B cell (primary cell): ENCODE data around the gene HHAT. TPM values are rescaled to one million over a fixed set of nuclear protein-coding genes. Genes with fewer than 3 reads are reported as not detected.

Experiments
- ATAC-seq: fragments of 200-7000 bp; cut with Tn5 transposase; one replicate; pipeline ENCODE4 v1.10.0; 2021; ENCODE audit warnings: low read depth, mild to moderate bottlenecking, moderate number of reproducible peaks, moderate library complexity
- CTCF ChIA-PET: fragments of 350-600 bp; sonication (Branson Sonifier 250); formaldehyde crosslinking; loops from one replicate; lab custom pipeline; 2021; ENCODE audit warnings: antibody characterized with exemption, inconsistent platforms; lab: Charles Lee
- POLR2A ChIA-PET: fragments of 350-600 bp; sonication (Branson Sonifier 250); formaldehyde crosslinking; loops from one replicate; lab custom pipeline; 2021; ENCODE audit warnings: antibody characterized with exemption; lab: Charles Lee
- DNase-seq: peaks from one replicate; pipeline ENCODE4 v3.0.0; 2013
- H2AFZ ChIP-seq: 2 replicates; pipeline ENCODE4 v1.6.1; 2012; ENCODE audit warnings: mild to moderate bottlenecking, low read depth, low read length; ENCODE audit not compliant: insufficient read depth, poor library complexity, severe bottlenecking
- H3K27ac ChIP-seq, 2 donors: 1 replicate in 1 of 2; 2 replicates in 1 of 2; pipeline ENCODE4 v1.5.1; 2012 to 2013; ENCODE audit warnings: low read length in 2 of 2, mild to moderate bottlenecking in 2 of 2, moderate library complexity in 1 of 2
- H3K27me3 ChIP-seq, 4 experiments: fragments of 200-600 bp in 1 of 4; sonication (generic) in 1 of 4; replicated peaks in 1 of 4; 1 replicate in 2 of 4; 2 replicates in 2 of 4; pipeline versions ENCODE4 v1.6.1 to v1.7.0; 2013 to 2016; ENCODE audit warnings: low read length in 3 of 4, mild to moderate bottlenecking in 2 of 4, mixed read lengths in 1 of 4, moderate library complexity in 1 of 4; ENCODE audit not compliant: insufficient read depth in 4 of 4, control insufficient read depth in 3 of 4; ENCODE audit errors: control extremely low read depth in 1 of 4
- H3K36me3 ChIP-seq, 2 experiments: replicated peaks in 1 of 2; 1 replicate in 1 of 2; 2 replicates in 1 of 2; pipeline versions ENCODE4 v1.6.1 to v1.7.1; 2013; ENCODE audit warnings: low read length in 1 of 2; ENCODE audit not compliant: insufficient read depth in 2 of 2, control insufficient read depth in 1 of 2; ENCODE audit errors: control extremely low read depth in 1 of 2, extremely low read depth in 1 of 2
- H3K4me1 ChIP-seq, 2 donors: fragments of 200-600 bp in 1 of 2; sonication (generic) in 1 of 2; 1 replicate in 1 of 2; 2 replicates in 1 of 2; pipeline versions ENCODE4 v1.5.1 to v1.6.1; 2013 to 2017; ENCODE audit warnings: low read length in 2 of 2; ENCODE audit not compliant: control insufficient read depth in 2 of 2, insufficient read depth in 2 of 2
- H3K4me2 ChIP-seq: replicated peaks from 2 replicates; pipeline ENCODE3; 2012; ENCODE audit warnings: mild to moderate bottlenecking, low read depth, low read length; ENCODE audit not compliant: poor library complexity, severe bottlenecking
- H3K4me3 ChIP-seq, 5 experiments: fragments of 200-600 bp in 1 of 5; sonication (generic) in 1 of 5; 1 replicate in 3 of 5; 2 replicates in 2 of 5; pipeline versions ENCODE4 v1.5.1 to v1.7.0; 2011 to 2016; ENCODE audit warnings: low read length in 4 of 5, mild to moderate bottlenecking in 4 of 5, low read depth in 2 of 5, control low read depth in 1 of 5, moderate library complexity in 1 of 5; ENCODE audit not compliant: insufficient read depth in 1 of 5; ENCODE audit errors: control extremely low read depth in 1 of 5, extremely low read depth in 1 of 5
- H3K79me2 ChIP-seq: fragments of 200-600 bp; sonication (generic); one replicate; pipeline ENCODE4 v1.6.0; 2016; ENCODE audit warnings: low read length; ENCODE audit not compliant: control insufficient read depth, insufficient read depth
- H3K9ac ChIP-seq: fragments of 200-600 bp; sonication (generic); 2 replicates; pipeline ENCODE4 v1.6.1; 2017; ENCODE audit warnings: mild to moderate bottlenecking, low read length, moderate library complexity
- H3K9me3 ChIP-seq, 3 donors: one replicate each; pipeline versions ENCODE4 v1.6.1 to v1.7.1; 2013; ENCODE audit warnings: low read length in 2 of 3; ENCODE audit not compliant: control insufficient read depth in 2 of 3, insufficient read depth in 1 of 3; ENCODE audit errors: control extremely low read depth in 1 of 3
- H4K20me1 ChIP-seq: 2 replicates; pipeline ENCODE4 v1.6.0; 2012; ENCODE audit warnings: mild to moderate bottlenecking, low read length; ENCODE audit not compliant: insufficient read depth, control insufficient read depth, poor library complexity, severe bottlenecking
- H3K27ac Mint-ChIP-seq: one replicate; pipeline ENCODE4 v1.8.0; 2021; ENCODE audit warnings: mixed read lengths
- H3K27me3 Mint-ChIP-seq: one replicate; pipeline ENCODE4 v1.8.0; 2021; ENCODE audit warnings: mixed read lengths
- H3K4me1 Mint-ChIP-seq: one replicate; pipeline ENCODE4 v1.8.0; 2021; ENCODE audit warnings: mixed read lengths
- H3K4me3 Mint-ChIP-seq: one replicate; pipeline ENCODE4 v1.8.0; 2021; ENCODE audit warnings: mixed read lengths
- H3K9me3 Mint-ChIP-seq: one replicate; pipeline ENCODE4 v1.8.0; 2022; ENCODE audit warnings: mixed read lengths; ENCODE audit not compliant: insufficient read depth
- EZH2 ChIP-seq: IDR thresholded peaks from 2 replicates; pipeline ENCODE4 v1.6.1; 2012; ENCODE audit warnings: borderline replicate concordance, low read depth, mild to moderate bottlenecking, moderate library complexity, low read length; ENCODE audit not compliant: insufficient read depth, poor library complexity, severe bottlenecking
- WGBS: methylation state at CpG from one replicate; pipeline ENCODE4 v1.1.5; 2013; ENCODE audit warnings: missing lambda C conversion rate; ENCODE audit not compliant: insufficient coverage; 5-methylcytosine and 5-hydroxymethylcytosine counted together
- intact Hi-C: fragments of 100-400 bp; cut with micrococcal nuclease; formaldehyde crosslinking; loops from one replicate; pipeline ENCODE4 v1.10.0; 2022
- polyA plus RNA-seq: library from polyadenylated mRNA; depleted of rRNA; stranded (reverse); fragments of >200 nt; gene quantifications from 2 replicates; pipeline ENCODE4 v1.2.3, GENCODE V29; 2012
- total RNA-seq, 2 donors: library from RNA; stranded (reverse); fragments of 120-200 nt in 1 of 2; gene quantifications; 1 replicate in 1 of 2; 2 replicates in 1 of 2; pipeline versions ENCODE4 v1.2.3 to v1.2.4, GENCODE V29; 2013 to 2022
- TF ChIP-seq, protein P1 (sequence below): fragments of 200-600 bp; IDR thresholded peaks from one replicate; pipeline ENCODE4 v1.8.0; 2022; ENCODE audit warnings: antibody characterized with exemption, mild to moderate bottlenecking

The HHAT gene
- total and polyA plus RNA-seq, 2 donors (not counting 1 experiment from before 2014, with no cell fraction given) = 4.0 to 28.2 TPM

- CTCF ChIA-PET = interaction anchor here (1.5 to 2.7 kb wide), 2 partner anchors 9 to 1070 kb away, joined by 4 to 8 read pairs; no protein-coding TSS in a partner anchor
Measured at GRCh38 chr1:210584439-210585113, 255.9 kb downstream of the HHAT start.

GRCh38 chr1:210586771-210587170 lies 258.1 kb downstream of the HHAT start:
- ChIA-PET POLR2A (no interaction called here), CTCF (interaction anchor here (1.9 to 2.7 kb wide), 2 partner anchors 14 to 1068 kb away, joined by 4 to 8 read pairs; no protein-coding TSS in a partner anchor)
- no peaks in the 10 kb centered on the region for H4K20me1 ChIP-seq
- no peak overlapping the region for H3K4me2 ChIP-seq
- no peak overlapping the region for H3K27ac Mint-ChIP-seq
- no peaks in the 10 kb centered on the region for H3K27me3 Mint-ChIP-seq
- H3K4me3 ChIP-seq = no peak overlapping the region
- whole genome bisulfite sequencing = 62% methylated on average over 2 of the region's 4 CpGs
- no peak overlapping the region for H3K27ac ChIP-seq
- no peaks in the 10 kb centered on the region for H3K79me2 ChIP-seq
- peaks cover 12% of the 10 kb centered on the region for H3K9me3 Mint-ChIP-seq
- no peak overlapping the region for H3K9ac ChIP-seq
- no peaks in the 10 kb centered on the region for H3K27me3 ChIP-seq
- DNase-seq = no peak
- intact Hi-C loops = no loop called here
- H3K9me3 ChIP-seq = peaks cover 0 to 4% (median 0%) of the 10 kb centered on the region in 3 donors
- ATAC-seq = no peak
- no peaks in the 10 kb centered on the region for H3K36me3 ChIP-seq
- peaks cover 0 to 6% of the 10 kb centered on the region in 2 donors for H3K4me1 ChIP-seq
- peaks cover 8% of the 10 kb centered on the region for H3K4me1 Mint-ChIP-seq
- H3K4me3 Mint-ChIP-seq = no peak overlapping the region
- no peak overlapping the region for H2AFZ ChIP-seq
- no peak for TF ChIP-seq EZH2
- TF ChIP-seq, protein P1, sequence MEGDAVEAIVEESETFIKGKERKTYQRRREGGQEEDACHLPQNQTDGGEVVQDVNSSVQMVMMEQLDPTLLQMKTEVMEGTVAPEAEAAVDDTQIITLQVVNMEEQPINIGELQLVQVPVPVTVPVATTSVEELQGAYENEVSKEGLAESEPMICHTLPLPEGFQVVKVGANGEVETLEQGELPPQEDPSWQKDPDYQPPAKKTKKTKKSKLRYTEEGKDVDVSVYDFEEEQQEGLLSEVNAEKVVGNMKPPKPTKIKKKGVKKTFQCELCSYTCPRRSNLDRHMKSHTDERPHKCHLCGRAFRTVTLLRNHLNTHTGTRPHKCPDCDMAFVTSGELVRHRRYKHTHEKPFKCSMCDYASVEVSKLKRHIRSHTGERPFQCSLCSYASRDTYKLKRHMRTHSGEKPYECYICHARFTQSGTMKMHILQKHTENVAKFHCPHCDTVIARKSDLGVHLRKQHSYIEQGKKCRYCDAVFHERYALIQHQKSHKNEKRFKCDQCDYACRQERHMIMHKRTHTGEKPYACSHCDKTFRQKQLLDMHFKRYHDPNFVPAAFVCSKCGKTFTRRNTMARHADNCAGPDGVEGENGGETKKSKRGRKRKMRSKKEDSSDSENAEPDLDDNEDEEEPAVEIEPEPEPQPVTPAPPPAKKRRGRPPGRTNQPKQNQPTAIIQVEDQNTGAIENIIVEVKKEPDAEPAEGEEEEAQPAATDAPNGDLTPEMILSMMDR = no peak

More at GRCh38 chr1:210584439-210585113, 255.9 kb downstream of the HHAT start:
- no peak overlapping the region for H3K4me2 ChIP-seq
- TF ChIP-seq EZH2 = no peak
- TF ChIP-seq, protein P1 = peak; percentile 58
- POLR2A ChIA-PET = no interaction called here
- peaks cover 0 to 6% of the 10 kb centered on the region in 2 donors for H3K4me1 ChIP-seq
- peak; percentile 56 for DNase-seq
- no peak overlapping the region for H3K4me3 ChIP-seq
- H3K27me3 ChIP-seq = no peaks in the 10 kb centered on the region
- WGBS = 0% methylated on average over 2 of the region's 3 CpGs
- no peak overlapping the region for H3K9ac ChIP-seq
- peaks cover 8% of the 10 kb centered on the region for H3K4me1 Mint-ChIP-seq
- no peak overlapping the region for H3K4me3 Mint-ChIP-seq
- no peaks in the 10 kb centered on the region for H3K27me3 Mint-ChIP-seq
- peaks cover under 1% of the 10 kb centered on the region for H3K9me3 Mint-ChIP-seq
- peaks cover 0 to 4% (median 0%) of the 10 kb centered on the region in 3 donors for H3K9me3 ChIP-seq
- H3K79me2 ChIP-seq = no peaks in the 10 kb centered on the region
- no peak overlapping the region for H2AFZ ChIP-seq
- no peak overlapping the region for H3K27ac Mint-ChIP-seq
- ATAC-seq = peak; percentile 43
- intact Hi-C loops = loop anchor here (2.0 kb wide), 1 partner anchor 550 kb away; the partner anchor contains the start of gene KCNH1
- H3K36me3 ChIP-seq = no peaks in the 10 kb centered on the region
- H3K27ac ChIP-seq = no peak overlapping the region
- no peaks in the 10 kb centered on the region for H4K20me1 ChIP-seq
